ENCODE data around the gene OR5B2. TPM values are rescaled to one million over a fixed set of nuclear protein-coding genes. Genes with fewer than 3 reads are reported as not detected.
"Not testable (repeated sequence)": the region's sequence is repeated elsewhere in the genome, so short reads cannot be mapped to it uniquely, and the experiment has no call there.

Gene OR5B2
- not detected in 2 replicates for total RNA-seq

DNA sequence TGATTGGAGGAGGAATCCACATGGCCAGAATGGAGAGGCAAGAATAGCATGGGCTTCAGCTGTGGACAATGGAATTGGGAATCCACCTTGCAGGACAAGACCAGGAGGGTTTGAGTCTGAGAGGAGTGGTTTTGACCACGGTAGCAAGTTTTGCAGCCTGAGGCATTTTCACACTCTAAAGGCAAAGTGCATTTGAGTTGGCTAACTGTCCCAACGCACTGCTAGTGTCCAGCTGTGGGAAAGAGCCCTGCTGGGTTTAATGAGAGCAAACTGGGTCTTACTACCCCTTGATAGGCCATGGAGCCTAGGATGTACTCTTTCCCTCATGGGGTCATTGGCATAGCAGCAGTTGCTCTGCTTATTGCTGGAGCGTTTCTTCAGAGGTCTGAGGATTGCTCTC lies at the start of gene OR5B2:
Gene OR5B2, minus strand, starts transcription at position 101 of the 400 bp plus-strand sequence. CDS start 4,860 bp downstream, outside the sequence.
- no peak for DNase-seq

DNA sequence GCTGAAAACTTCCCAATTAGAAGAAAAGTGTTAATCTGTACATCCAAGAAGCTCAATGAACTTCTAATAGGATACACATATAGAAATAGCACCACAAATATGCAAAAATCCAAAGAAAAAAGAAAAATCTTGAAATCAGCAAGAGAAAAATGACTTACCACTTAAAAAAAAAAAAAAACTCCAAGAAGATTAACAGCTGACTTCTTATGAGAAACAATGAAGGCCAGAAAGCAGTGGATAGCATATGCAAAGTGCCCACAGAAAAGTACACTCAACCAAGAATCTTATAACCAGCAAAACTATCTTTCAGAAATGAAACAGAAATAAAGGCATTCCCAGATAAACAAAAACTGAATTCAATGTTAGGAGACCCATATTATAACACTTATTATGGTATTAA lies 44.0 kb upstream of the OR5B2 start:
- DNase-seq, result peak; percentile 1

DNA sequence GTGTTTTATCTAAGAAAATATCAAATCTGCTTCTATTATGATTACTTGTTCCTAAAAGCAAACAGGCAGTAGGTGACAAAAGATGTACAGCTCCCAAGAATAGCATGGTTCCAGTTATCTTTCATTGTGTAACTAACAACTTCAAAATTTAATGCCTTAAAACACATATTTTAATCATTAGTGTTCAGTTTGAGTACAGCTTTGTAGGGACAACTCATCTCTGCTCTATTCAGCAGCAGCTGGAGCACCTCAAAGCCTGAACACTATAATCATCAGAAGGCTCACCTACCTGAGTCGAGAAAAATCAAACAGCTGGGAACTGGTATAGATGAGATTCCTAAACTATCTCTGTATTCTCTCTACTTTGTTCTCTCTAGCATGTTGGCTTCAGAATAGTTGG lies 38.4 kb upstream of the OR5B2 start:
- no peak for DNase-seq

DNA sequence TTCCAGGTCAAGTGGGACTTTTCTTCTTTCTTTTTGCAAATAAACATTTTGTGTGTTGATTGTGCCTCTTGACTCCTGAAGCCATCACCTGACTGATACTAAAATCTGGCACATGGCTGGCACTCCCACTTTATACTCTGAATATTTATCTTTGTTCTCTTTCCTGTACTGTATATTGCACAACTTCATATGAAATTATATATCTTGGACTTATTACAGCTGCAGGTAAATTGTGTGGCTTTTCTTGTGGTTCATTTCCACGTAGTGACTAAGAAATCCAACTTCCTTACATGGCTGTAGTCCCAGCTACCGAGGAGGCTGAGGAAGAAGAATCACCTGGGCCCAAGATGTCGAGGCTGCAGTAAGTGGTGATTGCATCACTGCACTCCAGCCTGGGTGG lies 37.8 kb upstream of the OR5B2 start:
- no peak for DNase-seq

DNA sequence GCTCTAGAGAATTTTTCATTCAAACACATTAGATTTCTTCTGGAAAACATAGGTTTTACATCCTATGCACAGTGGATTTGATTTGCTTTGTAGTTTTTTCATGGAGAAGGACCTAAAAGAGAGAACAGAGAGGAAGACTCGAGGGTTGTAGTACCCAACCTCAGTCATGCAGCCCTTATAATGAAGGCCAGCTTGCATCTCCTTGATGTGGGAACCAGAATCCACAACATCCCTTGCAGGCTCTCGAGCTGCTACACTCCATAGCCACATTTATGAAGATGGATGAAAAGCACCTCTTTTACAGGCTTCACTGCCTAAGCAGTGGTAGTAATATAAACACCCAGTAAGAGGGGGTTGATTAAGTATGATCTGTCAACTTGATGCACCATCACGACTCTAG lies 23.7 kb upstream of the OR5B2 start:
- DNase-seq, result no peak

DNA sequence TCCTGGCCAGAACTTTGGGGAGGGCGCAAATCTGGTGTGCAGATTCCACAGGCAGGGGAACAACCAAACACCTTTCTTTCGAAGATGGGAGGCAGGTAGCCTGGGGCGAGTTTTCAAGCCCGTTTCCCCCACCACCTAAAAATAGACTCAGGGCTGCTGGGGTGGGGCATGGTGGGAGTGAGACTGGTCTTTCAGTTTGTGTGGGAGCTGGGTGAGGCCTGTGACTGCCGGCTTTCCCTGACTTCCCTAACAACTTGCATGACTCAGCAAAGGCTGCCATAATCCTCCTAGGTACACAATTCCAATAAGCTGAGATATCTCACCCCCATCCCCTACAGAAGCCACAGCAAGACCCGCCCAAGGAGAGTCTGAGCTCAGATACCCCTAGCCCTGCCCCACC lies 18.4 kb upstream of the OR5B2 start:
- DNase-seq, result no peak

DNA sequence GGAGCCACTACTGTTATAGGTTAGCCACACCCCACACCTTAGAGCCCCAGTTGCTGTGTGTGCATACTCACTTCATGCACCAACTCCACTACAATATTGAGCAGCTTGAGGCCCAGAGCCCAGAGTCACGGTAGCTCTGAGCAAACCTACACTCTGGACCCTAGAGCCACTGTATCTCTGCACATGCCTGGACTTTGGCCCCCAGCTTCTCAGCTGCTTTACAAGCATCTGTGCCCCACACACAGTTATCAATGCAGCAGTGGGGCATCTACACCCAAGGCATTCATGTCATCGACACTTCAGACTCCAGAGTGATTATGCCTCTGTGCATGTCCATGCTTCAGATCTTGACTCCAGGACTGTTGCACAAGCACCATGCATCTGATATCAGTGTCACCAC lies 16.4 kb upstream of the OR5B2 start:
- DNase-seq, result no peak

DNA sequence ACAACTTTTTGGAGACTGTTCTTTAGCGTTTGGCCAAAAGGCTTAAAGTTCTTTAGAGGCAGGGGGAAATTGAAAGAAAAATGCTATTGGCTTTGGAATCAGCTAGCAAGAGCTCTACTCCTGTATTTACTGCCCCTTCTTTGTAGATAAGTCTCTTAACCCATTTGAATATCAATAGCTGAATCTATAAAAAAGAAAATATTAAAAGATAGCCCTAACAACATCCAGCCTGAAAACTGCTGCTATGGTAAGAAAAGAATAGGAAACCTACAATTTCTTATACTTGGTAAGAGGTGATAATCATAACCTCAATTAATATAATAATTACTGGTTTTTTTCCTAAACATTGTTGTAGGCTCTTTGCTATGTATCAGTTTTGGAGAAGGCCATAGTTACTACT lies 14.2 kb upstream of the OR5B2 start, which contains the start of gene OR5B12:
Gene OR5B12, minus strand, starts transcription at position 101 of the 400 bp plus-strand sequence. CDS start 2,085 bp downstream, outside the sequence.
- DNase-seq, result no peak

DNA sequence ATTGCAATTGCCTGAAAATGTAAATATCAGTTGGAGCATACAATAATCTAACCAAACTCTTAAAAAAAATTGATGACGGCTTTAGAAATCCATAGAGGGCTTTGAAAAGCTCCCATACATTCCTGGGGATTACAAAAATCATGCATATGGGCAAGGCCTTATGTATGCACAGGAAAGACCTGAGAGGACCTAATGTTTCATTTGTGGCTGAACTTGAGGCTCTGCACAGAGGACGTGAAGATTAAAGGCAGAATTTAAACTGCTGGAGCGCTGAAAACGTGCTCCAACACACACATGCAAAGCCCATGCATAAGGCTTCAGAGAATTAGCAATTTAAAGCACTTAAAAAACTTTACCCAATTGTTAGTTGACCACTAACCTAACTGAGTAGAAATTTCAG lies 10.6 kb upstream of the OR5B2 start:
- DNase-seq, result no peak

DNA sequence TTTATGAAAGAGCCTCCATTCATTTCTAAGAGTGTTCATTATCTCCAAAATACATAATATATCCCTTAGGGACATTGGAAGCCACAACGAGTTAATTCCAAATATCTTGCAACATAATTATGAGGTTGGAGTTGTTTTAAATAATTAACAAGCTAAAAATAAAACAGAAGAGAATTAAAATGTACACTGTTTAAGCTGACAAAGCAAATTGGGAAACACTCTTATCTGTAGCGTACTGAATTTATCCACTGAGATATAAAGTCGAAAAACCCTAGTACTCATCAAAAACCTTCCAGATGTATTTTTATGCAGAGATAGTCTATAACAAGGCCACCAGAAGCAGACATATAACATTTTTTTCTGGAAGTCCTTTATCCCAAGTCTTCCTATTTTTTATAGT lies 6.3 kb upstream of the OR5B2 start:
- no peak for DNase-seq

DNA sequence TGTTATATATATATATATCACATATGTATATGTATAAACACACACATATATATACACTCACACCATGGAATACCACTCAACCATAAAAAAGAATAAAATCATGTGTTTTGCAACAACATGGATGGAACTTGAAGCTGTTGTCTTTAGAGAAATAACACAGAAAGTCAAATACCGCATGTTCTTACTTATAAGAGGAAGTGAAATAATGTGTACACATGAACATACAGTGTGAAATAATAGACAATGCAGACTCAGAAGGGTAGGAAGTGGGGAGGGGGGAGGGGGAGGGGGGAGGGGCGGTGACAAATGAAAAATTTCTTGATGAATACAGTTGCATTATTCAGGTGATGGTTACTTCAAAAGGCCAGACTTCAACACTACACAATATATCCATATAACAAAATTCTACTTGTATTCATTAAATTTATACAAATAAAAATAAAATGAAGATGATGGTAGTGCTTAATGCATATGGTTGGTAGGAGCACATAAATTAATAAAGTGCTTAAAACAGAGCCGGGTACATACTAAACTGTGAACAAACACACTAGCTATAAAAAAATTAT lies 5.8 kb upstream of the OR5B2 start:
- DNase-seq, result no peak

DNA sequence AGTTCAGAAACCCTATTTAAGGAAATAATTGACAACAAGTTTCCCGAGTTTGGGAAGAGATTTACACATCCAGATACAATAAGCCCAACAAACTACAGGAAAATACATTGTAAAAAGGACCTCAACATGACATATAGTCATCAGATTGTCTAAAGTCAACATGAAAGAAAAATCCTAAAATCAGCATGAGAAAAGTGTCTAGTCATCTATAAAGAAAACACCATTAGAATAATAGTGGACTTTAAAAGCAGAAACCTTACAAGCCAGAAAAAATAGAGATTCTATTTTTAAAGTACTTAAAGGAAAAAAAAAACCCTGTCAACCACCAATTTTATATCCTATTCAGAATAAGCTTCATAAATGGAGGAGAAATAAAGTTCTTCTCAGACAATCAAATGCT lies 1.4 kb upstream of the OR5B2 start:
- no peak for DNase-seq

DNA sequence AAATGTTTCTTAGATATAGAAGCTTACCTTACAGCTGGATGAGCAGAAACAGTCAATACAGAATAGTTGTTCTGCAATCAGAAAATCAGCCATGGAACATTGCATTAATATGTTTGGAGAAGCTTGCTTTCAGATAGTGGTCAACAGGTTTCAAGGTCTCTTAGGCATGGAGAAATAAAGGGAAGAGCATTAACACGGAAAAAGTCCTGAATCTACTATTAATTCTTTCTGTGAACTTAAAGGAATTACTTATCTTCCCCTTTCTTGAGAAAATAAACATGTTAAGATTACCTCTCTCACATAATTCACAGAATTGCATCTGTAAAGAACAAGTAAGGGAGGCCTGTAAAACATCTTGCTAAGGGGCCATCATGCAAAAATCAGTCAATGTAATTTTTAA lies 21.1 kb downstream of the OR5B2 start, which contains the start of gene OR5B3:
Gene OR5B3, minus strand, starts transcription at position 101 of the 400 bp plus-strand sequence. CDS start 3,465 bp downstream, outside the sequence.
- DNase-seq, result no peak

DNA sequence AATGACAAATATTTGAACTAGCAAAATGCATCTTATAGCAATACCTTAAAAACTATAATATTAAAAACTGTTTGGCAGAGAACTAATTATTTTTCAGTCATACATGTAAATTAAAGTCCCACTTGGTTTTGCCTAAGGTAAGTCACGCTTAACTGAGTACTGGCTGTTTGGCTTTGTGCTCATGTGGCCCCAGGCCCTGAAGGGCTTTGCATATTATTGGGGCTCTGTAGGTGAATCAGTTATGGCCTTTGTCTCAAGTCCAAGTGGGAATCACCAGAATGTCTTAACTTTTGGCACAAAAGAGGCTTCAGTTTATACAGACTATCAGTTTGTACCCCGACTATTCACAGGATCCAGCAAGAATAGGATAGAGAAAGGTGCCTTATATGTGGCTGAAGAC lies 28.3 kb downstream of the OR5B2 start:
- DNase-seq, result not testable (repeated sequence)

DNA sequence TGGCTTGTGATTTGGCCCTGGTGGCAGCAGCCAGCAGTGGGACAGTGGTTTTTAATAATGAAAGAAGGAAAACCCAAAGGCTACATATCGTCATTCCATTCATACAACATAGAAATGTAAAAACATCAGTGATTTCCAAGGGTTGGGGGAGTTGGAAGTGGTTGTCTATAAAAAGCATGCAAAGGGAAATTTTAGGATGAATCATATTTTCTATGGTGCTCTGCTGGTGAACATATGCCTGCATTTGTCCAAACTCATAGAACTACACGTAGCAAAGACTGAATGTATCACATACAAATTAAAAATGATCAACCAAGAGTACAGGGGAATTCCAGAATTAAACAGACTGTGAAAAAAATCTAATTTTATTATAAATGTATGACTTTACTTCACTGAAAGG lies 32.3 kb downstream of the OR5B2 start:
- DNase-seq, result no peak

DNA sequence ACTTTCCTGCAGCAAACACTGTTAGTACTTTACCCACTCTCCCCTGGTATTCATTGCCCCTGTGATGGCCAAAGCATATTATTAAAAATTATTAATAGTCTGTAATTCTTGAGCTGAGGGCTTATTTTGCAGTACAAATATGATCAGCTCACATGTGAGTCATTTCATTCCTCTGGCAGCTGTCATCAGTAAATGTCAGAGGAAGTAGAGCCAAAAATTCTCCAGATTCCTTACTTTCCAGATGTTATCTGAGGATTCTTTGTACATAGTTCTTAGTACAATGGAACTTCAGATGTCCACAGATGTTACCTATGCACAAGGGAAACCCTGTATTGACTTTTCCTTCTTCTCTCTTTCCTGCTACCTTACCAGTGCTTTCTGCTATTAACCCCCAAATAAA lies 33.7 kb downstream of the OR5B2 start:
- peak; percentile 83 for DNase-seq

DNA sequence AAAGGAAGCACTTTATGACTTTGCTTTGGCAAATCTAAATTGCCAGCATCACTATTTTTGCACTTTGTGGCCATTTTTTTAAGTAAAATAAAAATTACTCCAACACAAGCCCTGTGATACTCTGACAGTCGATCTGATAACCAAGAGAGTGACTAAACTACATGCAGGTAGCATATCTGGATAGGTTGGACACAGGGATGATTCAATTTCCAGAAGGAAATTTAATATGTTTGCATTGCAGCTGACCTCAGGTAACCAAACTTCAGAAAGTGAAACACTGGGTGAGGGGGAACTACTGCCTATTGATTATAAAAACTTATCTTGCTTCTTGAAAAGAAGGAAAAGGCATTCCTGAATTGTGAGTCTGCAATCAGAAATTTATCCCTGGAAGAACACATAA lies 35.2 kb downstream of the OR5B2 start:
- no peak for DNase-seq

DNA sequence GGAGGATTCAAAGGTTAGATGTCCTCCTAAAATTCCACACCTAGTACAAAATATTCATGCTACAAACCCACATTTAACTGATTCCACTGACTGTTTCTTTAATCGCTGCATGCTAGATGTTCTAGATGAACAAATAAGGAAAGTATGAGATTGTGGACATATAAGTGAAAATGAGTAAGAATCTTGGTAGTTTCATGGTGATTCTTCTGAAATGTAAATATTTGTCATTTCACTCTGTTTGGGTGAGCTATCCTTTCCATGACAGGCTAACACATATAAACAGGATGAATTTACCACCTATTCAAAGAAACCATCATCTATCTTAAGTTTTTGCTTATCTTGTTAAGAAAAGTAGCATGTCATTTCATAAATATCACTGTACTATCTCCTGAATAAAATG lies 36.0 kb downstream of the OR5B2 start:
- no peak for DNase-seq

DNA sequence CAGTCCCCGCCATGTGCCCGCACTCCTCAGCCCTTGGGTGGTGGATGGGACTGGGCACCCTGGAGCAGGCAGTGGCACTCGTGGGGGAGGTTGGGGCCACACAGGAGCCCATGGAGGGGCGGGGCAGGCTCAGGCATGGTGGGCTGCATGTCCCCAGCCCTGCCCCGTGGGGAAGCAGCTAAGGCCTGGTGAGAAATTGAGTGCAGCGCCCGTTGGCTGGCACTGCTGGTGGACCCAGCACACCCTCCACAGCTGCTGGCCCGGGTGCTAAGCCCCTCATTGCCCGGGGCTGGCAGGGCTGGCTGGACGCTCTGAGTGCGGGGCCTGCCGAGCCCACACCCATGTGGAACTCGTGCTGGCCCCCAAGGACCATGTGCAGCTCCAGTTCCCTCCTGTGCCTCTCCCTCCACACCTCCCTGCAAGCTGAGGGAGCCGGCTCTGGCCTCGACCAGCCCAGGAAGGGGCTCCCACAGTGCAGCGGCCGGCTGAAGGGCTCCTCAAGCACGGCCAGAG lies 37.3 kb downstream of the OR5B2 start:
- no peak for DNase-seq

Other genes starting within 250 kb of the OR5B2 start
- gene OR9Q2, start 239.1 kb downstream of the OR5B2 start, total RNA-seq, result not detected in 2 replicates
- gene OR1S2, start 224.0 kb downstream of the OR5B2 start, total RNA-seq, result not detected in 2 replicates
- not detected in 2 replicates for gene OR1S1, start 215.4 kb downstream of the OR5B2 start, total RNA-seq
- gene OR10Q1, start 199.2 kb downstream of the OR5B2 start, total RNA-seq, result not detected in 2 replicates
- gene OR10W1, start 159.9 kb downstream of the OR5B2 start, total RNA-seq, result not detected in 2 replicates
- gene OR5B17, start 69.1 kb downstream of the OR5B2 start, total RNA-seq, result not detected in 2 replicates
- gene OR5B3, start 21.2 kb downstream of the OR5B2 start, total RNA-seq, result not detected in 2 replicates
- gene OR5B12, start 14.1 kb upstream of the OR5B2 start, total RNA-seq, result not detected in 2 replicates
- not detected in 2 replicates for gene OR5B21, start 80.0 kb upstream of the OR5B2 start, total RNA-seq
- gene LPXN, start 147.7 kb upstream of the OR5B2 start, total RNA-seq, result 2.2 and 3.4 TPM in 2 replicates
- gene ZFP91, start 150.9 kb upstream of the OR5B2 start, total RNA-seq, result 45.8 and 58.8 TPM in 2 replicates
- 1.7 and 2.8 TPM in 2 replicates for gene CNTF, start 194.5 kb upstream of the OR5B2 start, total RNA-seq

All from dermis blood vessel endothelial cell (primary cell).